Loucy (cell line): ENCODE results near the gene CD9.

Experiments
- H2AFZ ChIP-seq: fragments of 200-600 bp; sonication (generic); 2 replicates; pipeline ENCODE4 v1.6.0; 2016; ENCODE audit warnings: antibody characterized with exemption, mild to moderate bottlenecking, low read length, moderate library complexity
- H3F3A ChIP-seq: fragments of 200-600 bp; 2 replicates; pipeline ENCODE4 v1.6.0; 2016; ENCODE audit warnings: antibody characterized with exemption, low read depth, mild to moderate bottlenecking
- H3K27me3 ChIP-seq: fragments of 200-600 bp; sonication (generic); 2 replicates; pipeline ENCODE4 v1.6.1; 2014; ENCODE audit warnings: low read length, mild to moderate bottlenecking; ENCODE audit not compliant: insufficient read depth, poor library complexity, severe bottlenecking
- H3K36me3 ChIP-seq: fragments of 200-600 bp; sonication (generic); 2 replicates; pipeline ENCODE4 v1.6.1; 2016; ENCODE audit warnings: low read length; ENCODE audit not compliant: insufficient read depth
- H3K4me1 ChIP-seq: fragments of 200-600 bp; sonication (generic); 2 replicates; pipeline ENCODE4 v1.5.1; 2014; ENCODE audit warnings: low read length, mild to moderate bottlenecking; ENCODE audit not compliant: insufficient read depth, poor library complexity, severe bottlenecking
- H3K4me2 ChIP-seq: fragments of 200-600 bp; sonication (generic); 2 replicates; pipeline ENCODE4 v1.6.0; 2014; ENCODE audit warnings: antibody characterized with exemption, low read length, low read depth, mild to moderate bottlenecking; ENCODE audit not compliant: poor library complexity, severe bottlenecking
- H3K4me3 ChIP-seq: fragments of 200-600 bp; sonication (generic); 2 replicates; pipeline ENCODE4 v1.5.1; 2014; ENCODE audit warnings: low read length, mild to moderate bottlenecking, mixed read lengths; ENCODE audit not compliant: poor library complexity, severe bottlenecking
- H3K79me2 ChIP-seq: fragments of 200-600 bp; sonication (generic); 2 replicates; pipeline ENCODE4 v1.6.1; 2014; ENCODE audit warnings: low read length; ENCODE audit not compliant: insufficient read depth
- H3K9ac ChIP-seq: fragments of 200-600 bp; sonication (generic); 2 replicates; pipeline ENCODE4 v1.6.0; 2014; ENCODE audit warnings: mild to moderate bottlenecking, low read depth, low read length, moderate library complexity; ENCODE audit not compliant: poor library complexity, severe bottlenecking
- H3K9me2 ChIP-seq: fragments of 200-600 bp; sonication (generic); replicated peaks from 2 replicates; pipeline ENCODE4 v1.6.1; 2016; ENCODE audit warnings: low read depth, low read length, mixed read lengths
- H3K9me3 ChIP-seq: fragments of 200-600 bp; sonication (generic); 2 replicates; pipeline ENCODE4 v1.6.1; 2014; ENCODE audit warnings: mild to moderate bottlenecking, antibody characterized with exemption, low read length, low read depth; ENCODE audit not compliant: insufficient read depth
- H4K20me1 ChIP-seq: fragments of 200-600 bp; sonication (generic); 2 replicates; pipeline ENCODE4 v1.6.0; 2014; ENCODE audit warnings: antibody characterized with exemption, low read length, mild to moderate bottlenecking; ENCODE audit not compliant: insufficient read depth, poor library complexity, severe bottlenecking
- CTCF ChIP-seq: fragments of 200-600 bp; sonication (generic); conservative IDR thresholded peaks from 2 replicates; pipeline ENCODE4 v1.5.1; 2014; ENCODE audit warnings: mild to moderate bottlenecking, antibody characterized with exemption, low read length
- EZH2phosphoT487 ChIP-seq: fragments of 200-600 bp; IDR thresholded peaks from 2 replicates; pipeline ENCODE4 v1.6.1; 2018; ENCODE audit warnings: antibody characterized with exemption, mild to moderate bottlenecking, moderate library complexity, borderline replicate concordance

The CD9 gene

GRCh38 chr12:6264402-6265037 lies 64.3 kb downstream of the CD9 start:
- H3K27me3 ChIP-seq = no peaks in the 10 kb centered on the region
- TF ChIP-seq CTCF = no peak
- TF ChIP-seq EZH2phosphoT487 = no peak
- no peak overlapping the region for H2AFZ ChIP-seq
- no peaks in the 10 kb centered on the region for H4K20me1 ChIP-seq
- no peak overlapping the region for H3K9ac ChIP-seq
- H3K4me3 ChIP-seq = no peak overlapping the region
- no peaks in the 10 kb centered on the region for H3K79me2 ChIP-seq
- H3K4me1 ChIP-seq = peaks cover 10% of the 10 kb centered on the region
- H3K4me2 ChIP-seq = no peak overlapping the region
- H3F3A ChIP-seq = no peaks in the 10 kb centered on the region
- H3K9me3 ChIP-seq = no peaks in the 10 kb centered on the region
- H3K36me3 ChIP-seq = no peaks in the 10 kb centered on the region
- no peaks in the 10 kb centered on the region for H3K9me2 ChIP-seq

- no peaks in the 10 kb centered on the region for H3K9me3 ChIP-seq
- no peak for TF ChIP-seq EZH2phosphoT487
- no peak for TF ChIP-seq CTCF
- no peak overlapping the region for H3K4me2 ChIP-seq
Observed at GRCh38 chr12:6265038-6265405, 64.8 kb downstream of the CD9 start.

GRCh38 chr12:6266541-6266966 lies 66.4 kb downstream of the CD9 start:
- H3K4me3 ChIP-seq = no peak overlapping the region
- H3K9me2 ChIP-seq = no peaks in the 10 kb centered on the region
- H3K79me2 ChIP-seq = no peaks in the 10 kb centered on the region
- H3K9me3 ChIP-seq = no peaks in the 10 kb centered on the region
- H4K20me1 ChIP-seq = no peaks in the 10 kb centered on the region
- H3K27me3 ChIP-seq = no peaks in the 10 kb centered on the region
- H3K4me2 ChIP-seq = no peak overlapping the region
- no peak overlapping the region for H2AFZ ChIP-seq
- H3K36me3 ChIP-seq = no peaks in the 10 kb centered on the region
- no peak for TF ChIP-seq EZH2phosphoT487
- TF ChIP-seq CTCF = no peak
- H3K4me1 ChIP-seq = peaks cover 10% of the 10 kb centered on the region
- no peak overlapping the region for H3K9ac ChIP-seq
- no peaks in the 10 kb centered on the region for H3F3A ChIP-seq

More at GRCh38 chr12:6265038-6265405, 64.8 kb downstream of the CD9 start:
- no peaks in the 10 kb centered on the region for H4K20me1 ChIP-seq
- H3K4me3 ChIP-seq = no peak overlapping the region
- no peak overlapping the region for H3K9ac ChIP-seq
- no peaks in the 10 kb centered on the region for H3F3A ChIP-seq
- no peaks in the 10 kb centered on the region for H3K27me3 ChIP-seq
- H2AFZ ChIP-seq = no peak overlapping the region
- no peaks in the 10 kb centered on the region for H3K36me3 ChIP-seq
- peaks cover 10% of the 10 kb centered on the region for H3K4me1 ChIP-seq
- no peaks in the 10 kb centered on the region for H3K79me2 ChIP-seq
- H3K9me2 ChIP-seq = no peaks in the 10 kb centered on the region
